ENCODE measurements around the gene LDAH.

GRCh38 chr2:20693317-20693716 lies 129.6 kb downstream of the LDAH start:
- TF ChIP-seq, protein P1, sequence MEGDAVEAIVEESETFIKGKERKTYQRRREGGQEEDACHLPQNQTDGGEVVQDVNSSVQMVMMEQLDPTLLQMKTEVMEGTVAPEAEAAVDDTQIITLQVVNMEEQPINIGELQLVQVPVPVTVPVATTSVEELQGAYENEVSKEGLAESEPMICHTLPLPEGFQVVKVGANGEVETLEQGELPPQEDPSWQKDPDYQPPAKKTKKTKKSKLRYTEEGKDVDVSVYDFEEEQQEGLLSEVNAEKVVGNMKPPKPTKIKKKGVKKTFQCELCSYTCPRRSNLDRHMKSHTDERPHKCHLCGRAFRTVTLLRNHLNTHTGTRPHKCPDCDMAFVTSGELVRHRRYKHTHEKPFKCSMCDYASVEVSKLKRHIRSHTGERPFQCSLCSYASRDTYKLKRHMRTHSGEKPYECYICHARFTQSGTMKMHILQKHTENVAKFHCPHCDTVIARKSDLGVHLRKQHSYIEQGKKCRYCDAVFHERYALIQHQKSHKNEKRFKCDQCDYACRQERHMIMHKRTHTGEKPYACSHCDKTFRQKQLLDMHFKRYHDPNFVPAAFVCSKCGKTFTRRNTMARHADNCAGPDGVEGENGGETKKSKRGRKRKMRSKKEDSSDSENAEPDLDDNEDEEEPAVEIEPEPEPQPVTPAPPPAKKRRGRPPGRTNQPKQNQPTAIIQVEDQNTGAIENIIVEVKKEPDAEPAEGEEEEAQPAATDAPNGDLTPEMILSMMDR (IDR thresholded peaks at IDR 0.05; ENCODE audit: borderline replicate concordance, extremely low read depth, low read length, poor library complexity, severe bottlenecking), result no peak
- TF ChIP-seq EZH2 (IDR thresholded peaks at IDR 0.05; ENCODE audit: borderline replicate concordance, low read depth, low read length, severe bottlenecking), result no peak

Data from DND-41 (cell line).